Measurements from ENCODE around the gene TLE7.

Gene TLE7

GRCh38 chr16:71448274-71448866 lies 6.5 kb upstream of the TLE7 start:
- DNase-seq (ENCODE audit: low read depth in 2 of 2) = no peak

- no peak for DNase-seq (ENCODE audit: low read depth in 2 of 2)
Observed at GRCh38 chr16:71443714-71444113, 1.9 kb upstream of the TLE7 start.

GRCh38 chr16:71441348-71442050 lies 355 bp downstream of the TLE7 start:
- no peak for DNase-seq (ENCODE audit: low read depth in 2 of 2)

- DNase-seq (ENCODE audit: low read depth in 2 of 2) = no peak
Observed at GRCh38 chr16:71440669-71441347, 1.0 kb downstream of the TLE7 start.

GRCh38 chr16:71439523-71439922 lies 2.3 kb downstream of the TLE7 start:
- DNase-seq (ENCODE audit: low read depth in 2 of 2) = no peak

- DNase-seq (ENCODE audit: low read depth in 2 of 2) = no peak
Observed at GRCh38 chr16:71436473-71436872, 5.4 kb downstream of the TLE7 start.

GRCh38 chr16:71432906-71433305 lies 8.9 kb downstream of the TLE7 start:
- DNase-seq (ENCODE audit: low read depth in 2 of 2) = no peak

- no peak for DNase-seq (ENCODE audit: low read depth in 2 of 2)
Observed at GRCh38 chr16:71431991-71432390, 9.9 kb downstream of the TLE7 start.

GRCh38 chr16:71431176-71431575 lies 10.7 kb downstream of the TLE7 start:
- no peak for DNase-seq (ENCODE audit: low read depth in 2 of 2)

- DNase-seq (ENCODE audit: low read depth in 2 of 2) = no peak
Observed at GRCh38 chr16:71430744-71431143, 11.1 kb downstream of the TLE7 start.

- DNase-seq (ENCODE audit: low read depth in 2 of 2) = no peak
Observed at GRCh38 chr16:71429581-71429980, 12.3 kb downstream of the TLE7 start.

- DNase-seq (ENCODE audit: low read depth in 2 of 2) = no peak
Observed at GRCh38 chr16:71428883-71429282, 13.0 kb downstream of the TLE7 start.

GRCh38 chr16:71428385-71428784 lies 13.5 kb downstream of the TLE7 start:
- DNase-seq (ENCODE audit: low read depth in 2 of 2) = no peak

- no peak for DNase-seq (ENCODE audit: low read depth in 2 of 2)
Observed at GRCh38 chr16:71426880-71427615, 14.8 kb downstream of the TLE7 start.

- no peak for DNase-seq (ENCODE audit: low read depth in 2 of 2)
Observed at GRCh38 chr16:71426069-71426879, 15.6 kb downstream of the TLE7 start.

- no peak for DNase-seq (ENCODE audit: low read depth in 2 of 2)
Observed at GRCh38 chr16:71425746-71426068, 16.1 kb downstream of the TLE7 start.

- no peak for DNase-seq (ENCODE audit: low read depth in 2 of 2)
Observed at GRCh38 chr16:71424626-71425025, 17.2 kb downstream of the TLE7 start.

- no peak for DNase-seq (ENCODE audit: low read depth in 2 of 2)
Observed at GRCh38 chr16:71423865-71424264, 18.0 kb downstream of the TLE7 start.

GRCh38 chr16:71423016-71423415 lies 18.8 kb downstream of the TLE7 start:
- DNase-seq (ENCODE audit: low read depth in 2 of 2) = no peak

GRCh38 chr16:71421911-71422310 lies 19.9 kb downstream of the TLE7 start:
- no peak for DNase-seq (ENCODE audit: low read depth in 2 of 2)

- no peak for DNase-seq (ENCODE audit: low read depth in 2 of 2)
Observed at GRCh38 chr16:71414038-71414437, 27.8 kb downstream of the TLE7 start.

GRCh38 chr16:71413341-71413740 lies 28.5 kb downstream of the TLE7 start:
- DNase-seq (ENCODE audit: low read depth in 2 of 2) = no peak

Data from stimulated activated CD4-positive, alpha-beta T cell treated with anti-CD3 and anti-CD28 coated beads, Interleukin-1b, Interleukin-23, amount 100 ng/mL, for 1 hour (primary cell).